ENCODE results near the gene ORAI3.

GRCh38 chr16:30953111-30953510 is 4.2 kb downstream of the ORAI3 start:
- TF ChIP-seq POLR2A (IDR thresholded peaks at IDR 0.05), result no peak
- TF ChIP-seq, protein P1, sequence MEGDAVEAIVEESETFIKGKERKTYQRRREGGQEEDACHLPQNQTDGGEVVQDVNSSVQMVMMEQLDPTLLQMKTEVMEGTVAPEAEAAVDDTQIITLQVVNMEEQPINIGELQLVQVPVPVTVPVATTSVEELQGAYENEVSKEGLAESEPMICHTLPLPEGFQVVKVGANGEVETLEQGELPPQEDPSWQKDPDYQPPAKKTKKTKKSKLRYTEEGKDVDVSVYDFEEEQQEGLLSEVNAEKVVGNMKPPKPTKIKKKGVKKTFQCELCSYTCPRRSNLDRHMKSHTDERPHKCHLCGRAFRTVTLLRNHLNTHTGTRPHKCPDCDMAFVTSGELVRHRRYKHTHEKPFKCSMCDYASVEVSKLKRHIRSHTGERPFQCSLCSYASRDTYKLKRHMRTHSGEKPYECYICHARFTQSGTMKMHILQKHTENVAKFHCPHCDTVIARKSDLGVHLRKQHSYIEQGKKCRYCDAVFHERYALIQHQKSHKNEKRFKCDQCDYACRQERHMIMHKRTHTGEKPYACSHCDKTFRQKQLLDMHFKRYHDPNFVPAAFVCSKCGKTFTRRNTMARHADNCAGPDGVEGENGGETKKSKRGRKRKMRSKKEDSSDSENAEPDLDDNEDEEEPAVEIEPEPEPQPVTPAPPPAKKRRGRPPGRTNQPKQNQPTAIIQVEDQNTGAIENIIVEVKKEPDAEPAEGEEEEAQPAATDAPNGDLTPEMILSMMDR (IDR thresholded peaks at IDR 0.05), result no peak

All from thyroid gland (tissue), 4 donors.